Measurements from ENCODE around the gene GSN. TPM values are rescaled to one million over a fixed set of nuclear protein-coding genes. Genes with fewer than 3 reads are reported as not detected.
A peak's percentile ranks its signal among the peaks of the same experiment; 100 is the strongest.

The GSN gene
- total RNA-seq, 1 donor from 2014 or later, result 521 TPM

DNA sequence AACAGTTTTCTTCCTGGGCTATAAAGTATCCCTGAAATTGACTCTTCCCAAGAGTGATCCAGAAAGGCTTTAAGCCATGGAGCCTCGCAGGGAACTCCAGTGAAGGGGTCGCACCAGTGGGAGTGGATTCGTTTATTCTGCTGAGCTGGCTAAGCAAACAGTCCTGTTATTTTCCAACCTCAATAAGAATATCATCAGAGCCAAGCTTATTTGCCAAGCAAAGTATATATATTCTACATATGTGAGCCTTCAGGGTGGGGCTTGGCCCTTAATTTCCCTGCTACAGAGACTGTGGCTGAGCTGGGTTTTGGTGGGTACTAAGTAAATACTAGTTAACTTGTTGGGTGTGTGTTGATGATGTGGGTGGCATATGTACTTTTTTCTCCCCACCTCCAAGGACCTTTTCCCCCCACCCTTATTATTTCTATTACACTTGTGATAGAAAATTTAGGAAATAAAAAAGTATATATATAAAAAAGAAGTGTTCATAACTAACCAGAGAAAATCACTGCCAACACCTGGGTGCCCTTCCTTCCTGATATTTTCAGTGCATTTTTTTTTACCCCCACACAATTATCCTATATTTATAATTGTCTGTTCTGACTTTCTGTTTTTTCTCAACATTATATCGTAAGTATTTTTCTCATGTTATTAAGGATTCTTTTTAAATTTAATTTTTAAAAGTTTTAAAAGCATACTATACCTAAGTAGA lies 5.3 kb downstream of the GSN start:
- DNase-seq (ENCODE audit: low spot score), result no peak

DNA sequence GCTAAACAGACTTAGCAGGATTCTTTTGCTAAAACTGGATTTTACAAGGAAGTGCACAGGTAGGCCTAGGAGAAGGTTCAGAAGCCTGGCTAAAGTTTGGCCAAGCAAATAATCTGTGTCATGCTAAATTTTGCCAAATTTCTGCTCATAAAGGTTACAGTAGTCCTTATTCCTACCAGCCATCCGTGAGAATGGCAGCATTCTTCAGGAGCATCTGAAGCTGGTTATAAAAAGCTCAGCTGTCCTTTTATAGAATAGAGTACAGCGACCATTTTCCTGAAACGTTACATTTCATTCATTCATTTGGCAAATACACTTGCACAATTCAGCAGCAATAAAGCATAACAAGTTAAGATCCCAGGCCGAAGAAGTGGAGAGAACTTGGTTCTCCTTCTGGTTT lies 6.9 kb downstream of the GSN start:
- DNase-seq (ENCODE audit: low spot score), result no peak

DNA sequence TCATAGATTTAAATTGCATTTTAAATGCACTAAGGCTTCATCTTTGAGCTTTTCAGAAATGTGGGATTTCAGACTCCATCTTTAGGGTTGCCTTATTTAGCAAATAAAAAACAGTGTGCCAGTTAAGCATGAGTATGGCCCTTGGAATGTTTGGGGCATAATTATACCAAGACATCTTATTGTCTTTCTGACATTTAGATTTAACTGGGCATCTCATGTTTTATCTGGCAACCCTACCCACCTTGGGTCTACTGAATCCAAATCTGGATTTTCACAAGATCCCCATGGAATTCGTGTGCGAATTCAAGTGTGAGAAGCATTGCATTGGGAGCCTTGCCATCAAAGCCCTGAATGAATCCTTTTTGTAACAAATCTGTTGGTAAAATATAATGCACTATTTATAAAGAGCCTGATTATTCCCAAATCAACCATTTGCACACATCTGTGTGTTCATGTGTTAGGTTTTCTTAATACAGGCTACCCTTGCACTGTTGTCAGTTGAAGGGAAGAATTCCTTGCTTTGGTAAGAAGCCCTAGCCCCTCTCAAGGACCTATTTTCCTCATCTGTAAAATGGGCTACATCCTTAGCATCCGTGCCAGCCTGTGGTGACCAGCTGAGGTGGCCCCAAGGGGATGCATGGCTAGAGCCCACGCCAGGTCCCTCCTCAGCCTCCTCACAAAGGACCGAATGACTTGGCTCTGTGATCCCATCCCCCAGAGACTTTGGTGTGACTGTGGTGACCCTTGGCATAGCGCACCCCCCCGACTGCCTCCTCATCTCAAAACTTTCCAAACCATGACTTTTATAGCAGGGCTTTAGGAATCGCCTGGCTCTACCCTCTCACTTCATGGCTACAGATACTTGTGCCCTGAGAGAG lies 8.1 kb downstream of the GSN start:
- no peak for DNase-seq (ENCODE audit: low spot score)

DNA sequence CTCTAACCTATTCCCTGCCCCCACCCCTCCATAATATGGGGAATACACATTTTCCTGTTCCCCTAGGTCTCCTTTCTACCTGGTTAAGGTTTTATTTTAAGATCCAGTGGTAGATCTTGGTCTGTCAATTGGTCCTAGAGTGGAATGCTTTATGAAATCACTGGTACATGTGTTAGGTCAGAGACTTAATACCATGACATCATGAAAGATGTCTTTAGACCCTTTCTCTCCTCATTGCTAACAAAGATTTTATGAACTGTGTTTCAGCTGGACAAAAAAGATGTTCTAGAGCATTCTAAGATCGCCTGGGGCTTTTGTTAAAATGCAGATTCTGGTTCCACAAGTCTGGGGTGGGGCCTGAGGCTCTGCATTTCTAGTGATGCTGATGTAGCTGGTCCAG lies 9.1 kb downstream of the GSN start:
- no peak for DNase-seq (ENCODE audit: low spot score)

DNA sequence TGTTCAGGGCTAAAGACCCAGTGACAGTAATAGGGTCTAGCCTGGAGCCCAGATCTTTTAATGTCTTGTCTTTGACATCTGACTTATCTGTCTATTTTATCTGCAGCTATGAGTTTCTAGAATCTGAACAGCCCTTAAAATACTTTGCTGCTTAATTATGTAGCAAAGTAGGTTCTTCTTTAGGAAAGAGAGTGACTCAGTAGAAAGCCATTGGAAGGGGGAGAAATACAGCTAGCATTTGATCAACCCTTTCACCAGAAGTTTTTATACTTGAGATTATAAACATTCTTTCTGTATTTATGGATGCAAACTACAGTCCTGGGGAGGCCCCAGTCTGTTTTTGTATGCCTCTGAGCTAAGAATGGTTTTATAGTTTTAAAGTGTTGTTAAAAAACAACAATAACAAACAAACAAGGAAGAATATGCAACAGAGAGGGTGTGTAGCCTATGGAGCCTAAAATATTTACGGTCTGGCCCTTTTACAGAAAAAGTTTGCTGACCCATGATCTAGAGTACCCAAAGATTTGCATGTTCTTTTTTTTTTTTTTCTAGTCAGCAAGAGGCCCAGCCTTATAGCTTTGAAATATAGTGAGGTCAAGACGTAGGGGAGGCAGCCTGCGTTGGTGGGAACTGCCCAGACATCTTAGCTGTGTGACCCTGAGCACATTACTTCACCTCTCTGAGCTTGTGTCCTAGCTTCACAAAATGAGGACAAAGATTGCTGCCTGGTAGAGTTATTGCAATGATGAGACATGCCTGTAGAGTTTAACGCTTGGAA lies 9.7 kb downstream of the GSN start:
- no peak for DNase-seq (ENCODE audit: low spot score)

DNA sequence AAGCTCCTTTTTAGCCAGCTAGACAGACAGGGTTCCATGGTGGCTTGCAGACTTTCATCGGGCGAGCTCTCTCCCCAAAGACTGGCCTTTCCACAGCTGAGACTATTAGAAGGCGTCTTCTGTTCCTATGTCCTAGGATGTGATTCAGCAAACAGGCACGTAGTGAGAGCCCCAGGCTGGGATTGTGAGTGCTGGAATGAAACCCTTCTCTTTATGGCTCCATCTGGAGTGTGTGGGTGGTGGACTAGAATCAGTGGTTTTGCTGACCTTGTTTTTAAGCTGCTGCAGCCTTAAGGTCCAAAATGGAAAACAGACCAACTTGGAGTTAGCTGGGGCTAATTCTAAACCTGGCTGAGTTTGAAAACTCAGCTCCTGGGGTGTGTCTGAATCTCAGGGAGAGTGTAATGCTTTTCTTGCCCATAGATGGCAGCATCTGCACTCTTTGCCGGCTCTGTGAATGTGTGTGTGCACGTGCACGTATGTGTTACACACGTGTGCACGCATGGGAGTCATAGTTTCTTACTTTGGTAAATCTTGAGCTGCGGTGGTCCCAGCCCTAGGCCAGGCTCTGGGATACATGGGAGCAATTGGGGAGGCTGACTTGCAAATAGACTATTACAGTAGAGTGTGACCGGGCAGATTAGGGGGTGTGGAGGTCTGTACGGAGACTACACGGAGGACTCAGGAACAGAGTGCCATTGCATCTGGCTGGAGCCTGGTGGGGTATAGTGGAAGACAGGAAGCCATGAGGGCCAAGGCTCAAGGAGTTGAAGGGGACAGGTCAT lies 10.7 kb downstream of the GSN start:
- peak; percentile 80 for DNase-seq (ENCODE audit: low spot score)

DNA sequence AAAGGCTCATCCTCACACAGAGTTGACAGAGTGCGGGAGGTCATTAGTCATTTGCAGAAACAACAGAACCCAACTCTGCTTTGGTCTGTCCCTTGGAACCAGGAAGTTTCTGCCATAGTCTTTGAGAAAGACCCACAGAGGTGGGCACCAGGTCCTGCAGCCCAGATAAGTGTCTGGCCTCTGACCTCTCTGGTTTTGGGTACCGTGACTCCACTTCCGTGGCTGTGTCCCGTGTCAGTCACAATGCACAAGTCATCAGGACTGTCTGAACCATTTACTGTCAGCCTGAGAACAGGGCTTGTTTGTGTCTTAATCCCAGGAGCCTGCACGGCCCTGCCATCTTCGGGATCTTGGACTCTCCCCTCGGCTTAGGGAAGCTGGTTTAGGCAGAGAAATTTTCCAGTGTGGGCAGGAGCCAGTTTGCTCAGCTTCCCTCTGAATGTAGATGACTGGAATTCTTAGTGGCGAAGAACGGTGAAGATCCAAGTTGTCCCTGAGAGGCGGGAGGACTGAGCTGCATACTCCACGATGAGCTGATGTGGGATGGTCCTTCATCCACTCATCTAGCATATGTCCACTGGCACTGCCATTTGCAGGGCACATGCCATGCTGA lies 11.9 kb downstream of the GSN start:
- DNase-seq (ENCODE audit: low spot score), result no peak

DNA sequence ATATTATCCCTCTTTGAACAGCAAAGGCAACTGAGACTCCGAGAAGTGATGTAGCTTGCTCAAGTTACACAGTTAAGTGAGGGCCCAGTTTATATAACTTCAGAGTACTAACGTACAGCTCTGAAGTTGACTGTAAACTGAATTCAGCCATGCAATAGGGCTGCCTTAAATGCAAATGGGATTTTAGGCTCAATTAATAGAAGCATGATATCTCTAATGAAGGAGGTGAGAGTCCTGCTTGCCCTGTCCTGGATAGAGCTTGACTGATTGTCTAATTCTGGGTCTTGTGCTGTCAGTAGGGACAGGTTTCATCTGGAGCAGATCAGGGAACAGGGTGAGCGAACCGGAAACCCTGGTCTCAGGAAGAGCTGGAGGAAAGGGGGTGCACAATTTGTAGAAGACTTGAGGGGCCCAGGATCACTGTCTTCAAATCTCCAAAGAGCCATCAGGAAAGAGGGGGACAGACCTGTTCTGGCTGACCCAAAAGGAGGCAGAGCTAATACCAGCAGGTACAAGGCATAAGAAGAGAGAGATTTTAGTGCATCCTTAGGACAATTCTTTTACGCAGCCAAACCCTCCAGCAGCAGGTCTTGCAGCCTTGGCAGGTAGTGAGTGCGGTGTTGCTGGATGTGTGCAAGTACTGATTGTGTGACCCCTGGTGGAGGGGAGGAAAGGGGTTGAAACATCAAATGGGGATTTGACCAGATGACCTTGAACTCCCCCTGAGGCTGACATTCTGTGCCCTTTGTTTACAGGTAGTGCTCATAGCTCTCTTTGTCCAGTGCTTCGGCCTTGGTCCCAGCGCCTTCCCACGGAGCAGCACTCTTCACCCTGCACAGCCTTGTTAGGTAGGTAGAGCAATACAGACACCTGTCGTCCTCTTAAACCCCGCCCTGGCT lies 13.0 kb downstream of the GSN start:
- no peak for DNase-seq (ENCODE audit: low spot score)

DNA sequence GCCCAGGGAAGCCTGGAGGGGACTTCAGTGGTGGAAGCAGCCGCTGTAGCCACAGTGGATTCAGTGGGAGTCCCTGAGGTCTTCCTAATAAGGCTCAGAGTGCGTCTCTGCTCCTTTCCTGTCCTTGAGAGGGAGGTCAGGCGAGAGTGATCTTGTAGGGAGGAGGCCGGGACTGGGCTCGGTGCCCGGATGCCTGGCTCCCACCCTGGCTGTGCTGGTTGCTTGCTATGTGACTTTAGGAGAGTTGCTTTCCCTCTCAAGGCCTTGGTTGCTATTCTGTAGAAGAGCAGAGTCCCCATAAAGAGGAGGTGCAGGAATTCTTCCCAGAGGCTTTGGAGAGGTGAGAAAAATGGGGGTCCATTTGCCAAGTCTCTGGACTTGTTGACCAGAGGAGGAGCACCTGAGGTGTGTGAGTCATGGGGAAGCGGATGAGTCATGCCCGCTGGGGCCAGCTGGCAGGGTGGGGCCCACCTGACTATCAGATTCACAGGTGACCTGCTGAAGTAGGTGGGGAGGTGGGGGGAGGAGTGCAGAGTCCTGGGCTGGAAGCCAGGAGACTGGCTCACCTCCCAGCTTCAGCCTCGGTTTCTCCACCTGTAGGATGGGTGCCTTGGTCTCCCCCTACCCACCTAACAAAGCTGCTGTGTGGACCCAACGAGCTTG lies 13.8 kb downstream of the GSN start:
- peak; percentile 95 for DNase-seq (ENCODE audit: low spot score)

DNA sequence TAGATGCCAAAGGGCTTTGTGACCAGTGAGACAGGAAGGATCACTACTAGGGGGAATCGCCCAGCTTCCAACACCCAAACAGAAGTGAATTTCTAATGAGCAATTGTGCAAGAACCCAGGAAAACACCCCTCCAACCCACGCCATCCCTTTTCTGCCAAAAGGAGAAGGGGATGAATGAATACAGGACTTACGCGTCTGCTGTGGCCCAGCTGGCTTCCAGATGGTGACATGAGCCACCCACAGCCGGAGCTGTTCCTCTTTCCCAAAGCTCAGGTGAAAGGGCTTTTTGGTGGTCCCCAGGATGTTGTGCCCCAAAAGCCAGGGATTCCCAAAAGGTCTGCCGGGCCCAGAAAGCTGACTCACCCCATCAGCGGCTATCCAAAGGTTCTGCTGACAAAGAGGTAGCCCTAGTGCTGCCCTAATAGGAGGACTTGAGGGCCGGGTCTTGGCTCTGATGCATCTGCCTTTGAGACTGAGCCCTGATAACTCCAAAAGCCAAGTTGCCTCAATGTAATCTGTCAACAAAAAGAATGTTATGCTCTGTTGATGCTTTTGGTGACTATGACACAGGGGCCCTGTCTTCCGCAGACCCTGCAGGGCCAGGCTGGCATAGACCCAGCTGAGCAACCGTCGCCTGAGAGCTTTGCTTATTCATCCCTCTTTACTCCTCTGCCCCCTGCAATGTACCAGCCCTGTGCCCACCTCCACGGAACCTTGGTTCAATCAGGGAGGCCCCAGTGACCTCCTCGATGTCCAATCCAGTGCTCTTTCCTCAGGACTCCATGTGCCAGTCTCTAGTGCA lies 14.5 kb downstream of the GSN start:
- peak; percentile 63 for DNase-seq (ENCODE audit: low spot score)

DNA sequence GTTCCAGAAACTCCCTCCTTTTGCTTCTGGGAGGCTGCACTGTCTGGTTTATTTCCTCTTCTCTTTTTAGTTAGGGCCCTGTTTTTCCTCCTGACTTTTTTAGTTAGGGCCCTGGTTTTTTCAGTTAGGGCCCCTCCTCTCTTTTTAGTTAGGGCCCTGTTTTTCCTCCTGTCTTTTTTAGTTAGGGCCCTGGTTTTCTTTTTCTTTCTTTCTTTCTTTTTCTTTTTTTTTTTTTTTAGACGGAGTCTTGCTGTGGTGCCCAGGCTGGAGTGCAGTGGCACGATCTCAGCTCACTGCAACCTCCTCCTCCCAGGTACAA lies 15.1 kb downstream of the GSN start:
- DNase-seq (ENCODE audit: low spot score), result no peak

DNA sequence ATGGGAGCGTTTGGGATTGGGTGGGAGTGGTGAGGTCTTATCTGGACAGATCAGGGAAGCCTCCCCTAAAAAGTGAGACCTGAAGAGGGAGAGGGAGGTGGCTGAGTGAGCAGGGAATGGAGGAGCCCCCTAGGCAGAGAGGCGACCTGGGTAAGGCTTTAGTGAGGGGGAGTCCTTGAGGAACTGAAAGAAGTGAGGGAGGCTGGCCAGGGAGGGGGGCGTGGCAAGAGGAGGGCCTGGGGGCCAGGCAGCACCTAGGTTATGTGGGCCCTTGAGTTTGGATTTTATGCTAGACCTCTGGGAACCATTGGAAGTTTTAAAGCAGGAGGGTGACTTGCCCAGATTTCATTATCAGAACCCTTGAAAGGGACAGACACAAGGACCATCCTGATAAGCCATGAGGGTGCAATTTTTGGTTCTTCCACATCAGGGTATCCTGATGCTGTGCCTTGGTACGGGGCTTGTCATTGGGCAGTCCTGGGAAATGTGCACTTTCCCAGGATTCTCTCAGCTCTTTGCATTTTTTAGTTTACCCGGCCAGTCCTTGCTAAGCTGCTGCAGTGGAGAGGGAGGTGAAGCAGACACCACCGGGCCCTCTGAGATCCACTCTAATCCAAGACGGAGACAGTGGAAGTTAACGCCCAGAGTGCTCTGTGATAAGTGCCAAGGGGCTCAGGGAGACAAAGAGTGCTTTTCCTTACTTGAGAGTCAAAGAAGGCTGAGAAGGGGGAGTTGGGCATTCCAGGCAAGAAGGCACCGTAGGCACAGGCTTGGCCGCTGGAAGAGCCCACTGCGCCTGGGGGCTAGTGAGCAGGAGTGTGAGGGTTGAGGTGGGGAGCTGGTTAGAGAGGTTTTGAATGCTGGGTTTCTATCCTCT lies 16.1 kb downstream of the GSN start:
- no peak for DNase-seq (ENCODE audit: low spot score)

DNA sequence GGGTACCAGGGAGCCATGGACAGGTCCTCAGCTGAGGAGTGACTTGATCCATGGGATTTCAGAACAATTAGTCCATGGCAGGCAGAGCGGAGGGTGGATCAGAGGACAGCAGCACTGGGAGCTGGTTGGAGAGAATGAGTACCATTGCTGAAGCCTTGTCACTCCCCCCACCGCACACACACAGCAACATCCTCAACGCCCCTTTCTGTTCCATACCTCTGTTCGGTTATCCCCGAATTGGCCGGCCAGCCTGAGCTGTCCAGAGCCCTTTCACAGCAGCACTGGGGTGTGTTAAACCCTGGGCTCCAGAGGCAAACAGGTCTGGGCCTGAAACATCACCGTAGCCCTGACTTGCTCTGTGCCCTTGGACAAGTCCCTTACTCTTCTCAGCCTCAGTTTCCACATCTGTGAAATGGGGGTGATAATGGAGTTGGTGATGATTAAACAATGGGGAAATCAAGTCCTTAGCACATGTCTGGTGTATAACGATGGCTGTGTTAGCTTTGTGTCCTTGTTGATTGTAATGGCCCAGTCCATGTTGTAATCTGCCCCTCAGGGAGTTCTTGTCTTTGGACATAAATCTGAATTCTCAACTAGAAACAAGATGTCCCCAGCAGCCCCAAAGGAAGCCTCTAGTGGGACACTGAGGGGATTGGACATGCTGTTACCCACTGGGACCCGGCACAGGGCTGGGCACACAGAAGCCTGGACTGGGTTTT lies 16.9 kb downstream of the GSN start:
- DNase-seq (ENCODE audit: low spot score), result no peak

DNA sequence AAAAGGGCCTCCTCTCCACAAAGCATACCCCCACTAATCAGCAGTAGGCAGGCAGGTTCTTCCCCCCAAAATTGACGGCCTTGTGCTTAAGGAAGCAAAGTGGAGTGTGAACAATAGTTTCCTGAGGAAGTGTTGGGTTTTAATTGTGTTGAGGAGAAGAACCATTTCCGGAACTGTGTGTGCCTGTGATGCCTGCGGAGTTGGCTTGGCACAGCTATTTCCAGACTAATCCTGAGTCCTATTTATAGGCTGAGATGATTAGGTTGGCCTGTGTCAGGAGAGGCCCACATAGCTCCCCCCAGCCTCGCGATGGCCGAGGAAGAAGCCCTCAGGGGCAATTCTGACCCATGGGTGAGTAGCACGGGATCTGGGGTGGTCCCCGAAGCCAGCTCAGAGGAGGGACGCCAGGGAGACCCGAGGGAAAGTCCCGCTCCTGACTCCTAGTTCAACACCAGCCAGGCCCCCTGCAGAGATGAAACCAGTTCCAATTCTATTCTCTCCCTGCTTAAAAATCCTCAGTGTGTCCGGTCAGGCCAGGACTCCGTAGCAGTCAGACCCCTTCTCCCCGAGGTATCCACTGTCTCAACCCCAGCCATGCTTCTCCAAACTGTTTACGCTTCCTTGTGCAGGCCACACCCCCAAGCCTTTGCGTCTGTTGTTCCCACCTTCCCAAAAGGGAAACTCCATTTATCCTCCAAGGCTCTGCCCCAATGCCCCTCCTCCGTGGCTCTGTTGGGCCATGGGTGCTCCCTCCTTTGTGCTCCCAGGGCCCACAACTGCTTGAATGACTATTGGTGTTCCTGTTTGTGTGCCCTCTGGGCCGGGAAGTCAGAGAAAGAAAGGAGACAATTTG lies 18.1 kb downstream of the GSN start:
- DNase-seq (ENCODE audit: low spot score), result peak; percentile 65

DNA sequence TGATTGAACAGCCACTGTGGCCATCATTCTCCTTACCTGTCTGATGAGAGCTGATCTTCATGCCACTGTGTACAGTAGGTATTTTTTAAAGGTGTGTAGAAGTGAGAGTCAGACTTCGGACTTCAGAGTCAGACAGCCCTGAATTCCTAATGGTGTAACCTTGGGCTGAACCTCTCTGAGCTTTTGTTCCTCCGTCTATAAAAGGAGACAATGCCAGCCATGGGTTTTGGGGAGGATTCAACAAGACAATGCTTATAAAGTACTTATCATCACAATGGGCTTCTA lies 18.7 kb downstream of the GSN start:
- DNase-seq (ENCODE audit: low spot score), result no peak

DNA sequence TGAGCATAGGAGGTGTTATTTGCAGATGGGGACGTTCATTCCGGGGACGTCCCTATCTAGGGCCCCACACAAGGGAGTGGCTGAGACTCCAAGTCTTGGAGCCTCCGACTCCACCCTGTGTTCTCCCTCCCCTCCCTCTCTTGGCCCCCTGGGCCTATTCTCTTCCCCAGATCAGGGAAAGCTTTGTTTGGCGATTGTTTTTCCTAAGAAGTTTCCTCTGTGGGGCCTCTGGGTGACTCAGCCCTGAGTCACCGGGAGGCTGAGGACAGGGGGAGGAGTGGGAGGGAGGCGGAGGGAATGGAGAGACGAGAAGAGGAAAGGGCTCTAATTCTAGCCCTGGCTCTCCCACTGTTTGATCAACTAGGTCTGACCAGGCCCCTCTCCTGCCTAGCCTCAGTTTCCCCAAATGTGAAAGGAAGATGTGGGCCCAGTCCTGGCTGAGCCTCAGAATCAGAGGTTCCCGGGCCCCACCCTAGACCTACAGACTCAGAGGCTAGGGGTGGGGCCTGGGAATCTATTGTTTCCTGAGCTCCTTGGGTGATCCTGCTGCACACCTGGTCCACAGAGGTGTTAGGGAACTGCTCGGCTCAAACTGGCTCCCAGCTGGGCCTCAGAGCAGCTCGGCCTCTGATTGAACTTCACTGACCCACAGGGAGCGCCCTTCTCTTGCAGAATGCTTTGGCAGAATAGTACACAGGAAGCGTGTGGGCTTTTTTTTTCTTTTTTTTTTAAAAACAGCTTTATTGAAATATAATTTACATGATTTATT lies 19.2 kb downstream of the GSN start:
- DNase-seq (ENCODE audit: low spot score), result peak; percentile 91
